COLO668 (cell line): ENCODE data around the gene ETFBKMT.

Experiments used
- DNase-seq: peaks from one replicate; lab custom pipeline; 2025; ENCODE audit not compliant: unreplicated experiment; lab: John Stamatoyannopoulos, UW

ETFBKMT gene

GRCh38 chr12:31659087-31659942 is at the start of gene ETFBKMT:
Gene ETFBKMT, plus strand, starts transcription at chr12:31659688. Its CDS starts 2,266 bp downstream, at chr12:31661954.
- DNase-seq: peak; percentile 90

- no peak for DNase-seq
These were observed 46.7 kb upstream of the ETFBKMT start for GRCh38 chr12:31612819-31613218.

- no peak for DNase-seq
These were observed 41.1 kb upstream of the ETFBKMT start for GRCh38 chr12:31618228-31619025.

GRCh38 chr12:31620311-31620710 is 39.2 kb upstream of the ETFBKMT start:
- no peak for DNase-seq

- no peak for DNase-seq
These were observed 37.5 kb upstream of the ETFBKMT start for GRCh38 chr12:31622038-31622437.

- DNase-seq: no peak
These were observed 33.1 kb upstream of the ETFBKMT start for GRCh38 chr12:31626270-31626995.

- no peak for DNase-seq
These were observed 31.9 kb upstream of the ETFBKMT start for GRCh38 chr12:31627456-31628054.

- no peak for DNase-seq
These were observed 29.4 kb upstream of the ETFBKMT start for GRCh38 chr12:31629756-31630732.

GRCh38 chr12:31631023-31631724 is 28.3 kb upstream of the ETFBKMT start:
- no peak for DNase-seq

- no peak for DNase-seq
These were observed 27.7 kb upstream of the ETFBKMT start for GRCh38 chr12:31631809-31632208.

GRCh38 chr12:31633464-31633863 is 26.0 kb upstream of the ETFBKMT start:
- no peak for DNase-seq

GRCh38 chr12:31634620-31635019 is 24.9 kb upstream of the ETFBKMT start:
- DNase-seq: no peak

GRCh38 chr12:31641509-31642090 is 17.9 kb upstream of the ETFBKMT start:
- no peak for DNase-seq

- DNase-seq: no peak
These were observed 15.0 kb upstream of the ETFBKMT start for GRCh38 chr12:31644536-31644935.

- DNase-seq: no peak
These were observed 13.6 kb upstream of the ETFBKMT start for GRCh38 chr12:31645924-31646323.

- no peak for DNase-seq
These were observed 12.4 kb upstream of the ETFBKMT start for GRCh38 chr12:31647086-31647491.

- no peak for DNase-seq
These were observed 8.6 kb upstream of the ETFBKMT start for GRCh38 chr12:31650918-31651317.

- no peak for DNase-seq
These were observed 7.5 kb upstream of the ETFBKMT start for GRCh38 chr12:31651893-31652521.
